CD4-positive, alpha-beta memory T cell (primary cell): ENCODE measurements around the gene DMRTB1. TPM values are rescaled to one million over a fixed set of nuclear protein-coding genes. Genes with fewer than 3 reads are reported as not detected.

Experiments used
- CTCF ChIA-PET: fragments of 350-600 bp; sonication (Branson Sonifier 250); formaldehyde crosslinking; loops from one replicate; lab custom pipeline; 2021; ENCODE audit warnings: inconsistent platforms; ENCODE audit not compliant: partially characterized antibody; lab: Charles Lee
- POLR2A ChIA-PET: fragments of 350-600 bp; sonication (Branson Sonifier 250); formaldehyde crosslinking; loops from one replicate; lab custom pipeline; 2021; ENCODE audit not compliant: partially characterized antibody; lab: Charles Lee
- DNase-seq, 5 donors: peaks; one replicate each; pipeline versions ENCODE4 v3.0.0 to v3.0.0-alpha.2; 2020 to 2022; ENCODE audit warnings: mixed read lengths in 1 of 5
- H3K27ac ChIP-seq: one replicate; pipeline ENCODE4 v1.7.0; 2013; ENCODE audit warnings: low read depth, low read length
- H3K27me3 ChIP-seq: 2 replicates; pipeline ENCODE4 v1.7.0; 2013; ENCODE audit warnings: mild to moderate bottlenecking, low read length, moderate library complexity; ENCODE audit not compliant: insufficient read depth
- H3K36me3 ChIP-seq: 2 replicates; pipeline ENCODE4 v1.7.0; 2013; ENCODE audit warnings: mild to moderate bottlenecking, low read length, moderate library complexity; ENCODE audit not compliant: insufficient read depth
- H3K4me1 ChIP-seq: 2 replicates; pipeline ENCODE4 v1.7.0; 2013; ENCODE audit warnings: mild to moderate bottlenecking, low read length, moderate library complexity; ENCODE audit not compliant: insufficient read depth
- H3K4me3 ChIP-seq, 2 donors: one replicate each; pipeline ENCODE4 v1.7.0; 2013; ENCODE audit warnings: low read length in 2 of 2, mild to moderate bottlenecking in 1 of 2
- H3K9me3 ChIP-seq, 2 donors: one replicate each; pipeline ENCODE4 v1.7.0; 2013; ENCODE audit warnings: low read length in 2 of 2, control low read depth in 1 of 2; ENCODE audit not compliant: control insufficient read depth in 1 of 2
- H3K27ac Mint-ChIP-seq, 7 donors: one replicate each; pipeline ENCODE4 v1.8.0; 2020 to 2021; ENCODE audit warnings: mixed read lengths in 7 of 7, mild to moderate bottlenecking in 6 of 7, inconsistent platforms in 3 of 7, moderate library complexity in 3 of 7
- H3K27me3 Mint-ChIP-seq, 2 donors: one replicate each; pipeline ENCODE4 v1.8.0; 2020 to 2021; ENCODE audit warnings: mixed read lengths in 2 of 2
- H3K36me3 Mint-ChIP-seq, 2 donors: one replicate each; pipeline ENCODE4 v1.8.0; 2020 to 2021; ENCODE audit warnings: mixed read lengths in 2 of 2, inconsistent platforms in 1 of 2, mild to moderate bottlenecking in 1 of 2
- H3K4me1 Mint-ChIP-seq, 4 donors: one replicate each; pipeline ENCODE4 v1.8.0; 2020 to 2021; ENCODE audit warnings: mixed read lengths in 4 of 4, mild to moderate bottlenecking in 1 of 4
- H3K4me3 Mint-ChIP-seq, 8 donors: one replicate each; pipeline ENCODE4 v1.8.0; 2020 to 2021; ENCODE audit warnings: mixed read lengths in 8 of 8, mild to moderate bottlenecking in 7 of 8, moderate library complexity in 6 of 8, inconsistent platforms in 3 of 8
- H3K9me3 Mint-ChIP-seq, 8 donors: one replicate each; pipeline ENCODE4 v1.8.0; 2020 to 2021; ENCODE audit warnings: mixed read lengths in 8 of 8, mild to moderate bottlenecking in 5 of 8, inconsistent platforms in 3 of 8, moderate library complexity in 1 of 8
- intact Hi-C: fragments of 100-400 bp; cut with micrococcal nuclease; formaldehyde crosslinking; loops from one replicate; pipeline ENCODE4 v1.15.1; 2023
- polyA plus RNA-seq, 2 donors: library from polyadenylated mRNA; unstranded; fragments of 300-500 nt; fragmentation: Illumina TruSeq; gene quantifications; one replicate each; pipeline ENCODE4 v1.2.3, GENCODE V29; 2021
- total RNA-seq, 2 experiments: library from RNA; stranded (reverse); gene quantifications; one replicate each; pipeline ENCODE4 v1.2.3, GENCODE V29; 2021

Gene DMRTB1
- total and polyA plus RNA-seq, 4 experiments from 2014 or later = not detected

DNA sequence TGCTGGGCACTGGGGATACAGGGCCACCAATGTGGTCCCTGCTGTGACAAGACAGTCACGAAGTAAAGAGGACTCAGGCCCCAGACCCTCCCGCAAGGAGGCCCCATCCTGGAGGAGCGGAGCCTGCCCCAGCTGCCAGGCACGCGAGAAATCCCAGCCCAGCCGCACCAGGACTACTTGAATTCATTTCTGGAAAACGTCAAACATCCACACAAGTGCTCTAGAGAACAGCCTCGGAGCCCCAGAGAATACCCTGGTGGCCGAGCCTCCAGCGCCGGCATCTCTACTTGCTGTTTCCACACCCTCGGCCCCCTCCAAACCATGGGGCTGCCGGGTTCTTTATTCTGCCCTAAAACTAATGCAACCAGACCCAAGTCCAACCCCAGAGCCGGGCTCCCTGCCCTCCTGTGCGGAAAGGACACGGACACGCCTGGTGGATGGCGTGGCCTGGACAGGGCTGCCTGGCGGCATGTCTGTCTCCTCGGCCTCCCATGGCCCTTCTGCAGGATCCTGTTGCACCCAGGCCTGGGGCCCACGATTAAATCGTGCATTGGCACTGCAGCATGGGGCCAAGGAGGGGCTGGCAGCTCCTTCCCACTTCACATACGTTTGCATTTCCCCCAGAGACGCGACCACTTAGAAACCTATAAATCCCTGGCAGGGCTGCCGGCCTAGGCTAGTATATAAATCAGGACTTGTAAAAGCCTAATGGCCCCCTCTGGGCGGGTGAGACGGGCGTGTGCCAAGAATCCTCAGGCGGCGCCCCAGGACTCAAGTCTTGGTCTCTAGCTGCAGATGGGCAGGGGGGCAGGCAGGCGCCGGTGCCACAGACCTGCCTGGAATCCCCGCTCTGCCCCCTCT lies 41.2 kb downstream of the DMRTB1 start:
- H3K27me3 ChIP-seq = no peaks in the 10 kb centered on the region
- no peak overlapping the region for H3K27ac Mint-ChIP-seq
- no peak overlapping the region for H3K4me3 ChIP-seq
- no peak overlapping the region for H3K4me3 Mint-ChIP-seq
- H3K36me3 ChIP-seq = no peaks in the 10 kb centered on the region
- no peaks in the 10 kb centered on the region for H3K4me1 ChIP-seq
- H3K9me3 ChIP-seq = no peaks in the 10 kb centered on the region
- no peaks in the 10 kb centered on the region for H3K4me1 Mint-ChIP-seq
- H3K27ac ChIP-seq = no peak overlapping the region
- intact Hi-C loops = no loop called here
- no peaks in the 10 kb centered on the region for H3K9me3 Mint-ChIP-seq
- DNase-seq = no peak
- CTCF ChIA-PET = no interaction called here
- no peaks in the 10 kb centered on the region for H3K36me3 Mint-ChIP-seq
- H3K27me3 Mint-ChIP-seq = peaks cover 0 to 1% of the 10 kb centered on the region in 2 donors
- POLR2A ChIA-PET = no interaction called here

DNA sequence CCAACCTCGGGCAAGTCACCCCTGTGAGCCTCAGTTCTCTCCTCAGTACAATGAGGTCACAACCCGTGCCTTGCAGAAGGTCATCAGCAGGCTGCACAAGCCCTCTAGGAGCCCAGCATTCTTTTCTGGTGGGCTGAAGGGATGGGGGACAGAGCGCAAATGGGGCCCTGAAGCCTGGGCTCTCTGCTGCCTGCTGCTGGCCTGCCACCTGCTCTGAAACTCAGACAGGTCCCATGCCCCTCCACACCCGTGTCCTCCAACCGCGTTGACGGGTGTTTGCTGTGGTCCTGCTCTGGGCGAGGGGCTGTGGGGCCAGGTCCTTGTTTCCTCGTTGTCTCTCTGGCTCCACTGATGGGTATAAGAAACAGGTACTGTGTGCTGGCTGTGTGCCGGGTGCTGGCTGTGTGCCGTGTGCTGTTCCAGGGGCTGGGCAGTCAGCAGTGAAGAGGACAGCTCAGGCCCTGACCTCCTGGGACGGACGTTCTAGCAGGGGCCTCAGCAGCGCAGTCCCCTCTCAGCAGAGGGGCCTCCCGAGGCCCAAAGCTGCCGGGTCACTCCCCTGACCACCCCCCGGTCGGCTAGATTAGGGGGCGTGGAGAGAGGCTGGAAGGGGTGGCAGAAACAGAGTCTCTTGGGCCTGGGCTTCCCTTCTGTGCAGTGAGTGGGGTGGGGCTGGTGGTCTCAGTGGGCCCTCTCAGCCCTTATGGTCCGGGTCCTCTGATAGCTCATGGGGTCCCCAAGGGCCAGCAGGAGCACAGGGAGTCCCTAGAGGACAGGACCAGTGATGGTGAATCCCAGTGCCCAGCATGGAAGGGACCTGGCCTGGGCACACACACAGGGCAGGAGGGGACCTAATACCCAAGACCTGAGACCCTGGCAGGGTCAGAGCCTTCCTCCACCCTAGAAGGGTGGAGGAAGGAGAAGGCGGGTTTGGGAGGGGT lies 42.1 kb downstream of the DMRTB1 start:
- no peaks in the 10 kb centered on the region for H3K36me3 Mint-ChIP-seq
- Histone ChIP-seq H3K27me3 (no peaks in the 10 kb centered on the region), H3K4me3 (no peak overlapping the region), H3K27ac (no peak overlapping the region), H3K4me1 (no peaks in the 10 kb centered on the region), H3K9me3 (no peaks in the 10 kb centered on the region), H3K36me3 (no peaks in the 10 kb centered on the region)
- peaks cover 0 to 1% of the 10 kb centered on the region in 2 donors for H3K27me3 Mint-ChIP-seq
- intact Hi-C loops = no loop called here
- no peak for DNase-seq
- CTCF ChIA-PET = no interaction called here
- POLR2A ChIA-PET = no interaction called here
- H3K27ac Mint-ChIP-seq = peak overlapping the region in 1 of 7 donors; percentile 8
- H3K4me1 Mint-ChIP-seq = no peaks in the 10 kb centered on the region
- H3K9me3 Mint-ChIP-seq = no peaks in the 10 kb centered on the region
- H3K4me3 Mint-ChIP-seq = no peak overlapping the region

DNA sequence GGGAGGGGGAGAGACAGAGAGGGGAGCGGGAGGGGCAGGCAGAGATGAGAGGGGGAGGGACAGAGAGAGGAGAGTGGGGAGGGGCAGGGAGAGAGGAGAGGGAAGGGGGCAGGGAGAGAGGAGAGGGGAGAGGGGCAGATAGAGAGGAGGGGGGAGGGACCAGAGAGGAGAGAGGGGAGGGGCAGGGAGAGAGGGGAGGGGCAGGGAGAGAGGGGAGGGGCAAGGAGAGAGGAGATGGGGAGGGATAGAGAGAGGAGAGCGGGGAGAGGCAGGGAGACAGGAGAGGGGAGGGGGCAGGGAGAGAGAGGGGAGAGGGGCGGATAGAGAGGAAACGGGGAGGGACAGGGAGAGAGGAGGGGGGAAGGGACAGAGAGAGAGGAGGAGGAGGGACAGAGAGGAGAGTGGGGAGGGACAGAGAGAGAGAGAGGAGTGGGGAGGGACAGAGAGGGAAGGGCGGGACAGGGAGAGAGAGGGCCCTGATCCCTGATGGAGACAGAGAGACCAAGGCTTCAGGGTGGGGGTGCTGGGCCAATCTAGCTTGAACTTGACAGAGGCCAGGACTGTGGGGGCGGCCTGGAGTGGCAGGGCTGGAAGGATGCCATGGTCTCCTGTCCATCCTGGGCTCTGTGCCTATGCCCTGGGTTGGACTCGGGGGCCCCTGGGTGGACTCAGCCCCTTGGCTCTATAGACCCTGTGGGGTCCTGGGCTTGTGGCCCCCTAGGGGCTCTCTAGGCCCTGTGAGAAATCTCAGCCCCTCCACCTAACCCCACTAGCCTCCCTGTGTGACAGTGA lies 43.6 kb downstream of the DMRTB1 start:
- no peaks in the 10 kb centered on the region for H3K4me1 Mint-ChIP-seq
- Histone ChIP-seq H3K27me3 (no peaks in the 10 kb centered on the region), H3K36me3 (no peaks in the 10 kb centered on the region), H3K9me3 (no peaks in the 10 kb centered on the region), H3K27ac (no peak overlapping the region), H3K4me1 (no peaks in the 10 kb centered on the region), H3K4me3 (no peak overlapping the region)
- intact Hi-C loops = no loop called here
- DNase-seq = no peak
- no peak overlapping the region for H3K27ac Mint-ChIP-seq
- no peak overlapping the region for H3K4me3 Mint-ChIP-seq
- H3K27me3 Mint-ChIP-seq = peaks cover 0 to 1% of the 10 kb centered on the region in 2 donors
- ChIA-PET POLR2A (no interaction called here), CTCF (no interaction called here)
- no peaks in the 10 kb centered on the region for H3K36me3 Mint-ChIP-seq
- H3K9me3 Mint-ChIP-seq = no peaks in the 10 kb centered on the region

DNA sequence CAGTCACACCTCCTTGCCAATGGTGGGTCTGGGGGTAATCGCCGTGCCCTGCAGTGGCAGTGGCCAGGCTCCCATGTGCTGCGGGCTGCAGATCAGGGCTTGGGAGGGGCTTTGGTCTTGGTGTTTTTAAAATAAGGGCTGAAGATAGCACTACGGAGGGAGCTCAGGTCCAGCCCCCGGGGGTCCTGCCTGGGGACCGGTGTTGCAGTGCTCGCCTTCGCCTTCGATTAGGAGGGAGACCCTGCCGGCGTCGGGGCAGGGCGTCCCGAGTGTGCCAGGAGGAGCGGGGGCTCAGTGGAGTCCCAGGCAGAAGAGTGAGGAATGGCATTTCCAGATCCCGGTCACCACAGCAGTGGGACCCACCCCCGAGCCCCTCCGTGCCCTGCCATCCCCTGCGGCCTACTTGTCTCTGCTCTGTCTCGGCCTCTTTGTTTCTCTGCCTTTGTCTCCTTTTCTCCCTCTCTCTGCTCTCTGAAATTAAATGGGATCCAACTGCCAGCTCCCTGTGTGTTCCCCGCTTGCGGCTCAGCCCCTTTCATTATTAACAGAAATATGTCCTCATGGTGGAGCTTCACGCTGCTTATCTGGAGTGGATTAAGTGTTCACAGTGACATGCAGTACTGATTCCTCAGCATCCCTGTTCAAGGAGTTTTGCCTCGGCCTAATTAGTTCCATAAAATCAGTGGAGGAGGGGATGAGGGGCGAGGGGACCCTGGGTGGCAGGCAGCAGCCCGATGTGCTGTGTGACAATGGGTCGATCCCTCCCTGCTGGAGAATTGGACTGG lies 44.4 kb downstream of the DMRTB1 start:
- Mint-ChIP-seq H3K27me3 (peaks cover 0 to 1% of the 10 kb centered on the region in 2 donors), H3K4me1 (no peaks in the 10 kb centered on the region), H3K9me3 (no peaks in the 10 kb centered on the region), H3K4me3 (no peak overlapping the region), H3K36me3 (no peaks in the 10 kb centered on the region), H3K27ac (no peak overlapping the region)
- CTCF ChIA-PET = no interaction called here
- Histone ChIP-seq H3K9me3 (no peaks in the 10 kb centered on the region), H3K36me3 (no peaks in the 10 kb centered on the region), H3K27me3 (no peaks in the 10 kb centered on the region), H3K27ac (no peak overlapping the region), H3K4me3 (no peak overlapping the region), H3K4me1 (no peaks in the 10 kb centered on the region)
- POLR2A ChIA-PET = no interaction called here
- intact Hi-C loops = no loop called here
- no peak for DNase-seq

DNA sequence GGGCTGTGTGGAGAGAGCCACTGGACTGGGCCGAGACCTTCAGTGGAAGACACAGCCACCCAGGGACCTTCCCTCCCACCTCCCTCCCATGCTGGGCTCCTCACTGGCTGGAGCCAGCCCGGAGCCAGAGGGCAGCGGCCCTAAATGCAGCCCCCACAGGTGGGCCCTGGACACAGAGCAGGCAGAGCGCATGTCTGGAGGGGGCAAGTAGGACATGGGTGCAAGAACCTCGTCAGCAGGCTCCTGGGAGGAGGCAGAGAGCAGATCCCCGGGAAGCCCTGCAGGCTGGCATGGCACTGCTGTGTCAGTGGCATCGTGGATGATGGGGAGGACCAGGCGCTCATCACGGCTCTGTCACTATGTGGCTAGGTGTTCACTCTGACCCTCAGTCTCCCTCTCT lies 45.7 kb downstream of the DMRTB1 start:
- Mint-ChIP-seq H3K4me1 (no peaks in the 10 kb centered on the region), H3K27me3 (peaks cover 0 to 1% of the 10 kb centered on the region in 2 donors), H3K9me3 (no peaks in the 10 kb centered on the region), H3K27ac (no peak overlapping the region), H3K4me3 (no peak overlapping the region), H3K36me3 (no peaks in the 10 kb centered on the region)
- CTCF ChIA-PET = no interaction called here
- intact Hi-C loops = no loop called here
- Histone ChIP-seq H3K27me3 (no peaks in the 10 kb centered on the region), H3K9me3 (no peaks in the 10 kb centered on the region), H3K36me3 (no peaks in the 10 kb centered on the region), H3K4me1 (no peaks in the 10 kb centered on the region), H3K27ac (no peak overlapping the region), H3K4me3 (no peak overlapping the region)
- POLR2A ChIA-PET = no interaction called here
- DNase-seq = no peak

DNA sequence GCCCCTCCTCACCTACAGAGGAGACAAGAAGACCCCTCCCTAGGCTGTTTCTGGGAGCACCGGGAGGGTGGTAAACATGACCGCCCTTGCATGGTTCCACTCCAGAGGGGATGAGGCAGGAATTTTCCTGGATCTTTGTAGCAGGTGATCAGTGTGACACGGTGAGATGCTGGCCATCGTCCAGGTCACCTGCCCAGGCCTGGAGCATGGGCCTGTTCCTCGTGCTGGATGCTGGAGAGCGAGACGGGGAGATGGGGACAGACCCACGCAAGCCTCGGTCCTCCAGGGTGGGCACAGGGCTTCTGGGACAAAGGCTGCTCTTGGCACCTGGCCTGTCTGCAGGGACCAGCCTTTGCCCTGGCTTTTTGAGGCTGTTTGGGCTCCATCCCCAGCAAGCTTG lies 46.2 kb downstream of the DMRTB1 start:
- Histone ChIP-seq H3K4me3 (no peak overlapping the region), H3K36me3 (no peaks in the 10 kb centered on the region), H3K9me3 (no peaks in the 10 kb centered on the region), H3K27ac (no peak overlapping the region), H3K4me1 (no peaks in the 10 kb centered on the region), H3K27me3 (no peaks in the 10 kb centered on the region)
- CTCF ChIA-PET = no interaction called here
- H3K27ac Mint-ChIP-seq = no peak overlapping the region
- no peak for DNase-seq
- intact Hi-C loops = no loop called here
- H3K9me3 Mint-ChIP-seq = no peaks in the 10 kb centered on the region
- POLR2A ChIA-PET = no interaction called here
- H3K4me1 Mint-ChIP-seq = no peaks in the 10 kb centered on the region
- no peak overlapping the region for H3K4me3 Mint-ChIP-seq
- no peaks in the 10 kb centered on the region for H3K36me3 Mint-ChIP-seq
- H3K27me3 Mint-ChIP-seq = peaks cover 0 to 1% of the 10 kb centered on the region in 2 donors
